Activated CD4-positive, alpha-beta T cell treated with anti-CD3 and anti-CD28 coated beads for 36 hours (primary cell): ENCODE results near the gene XIAP. TPM values are rescaled to one million over a fixed set of nuclear protein-coding genes. Genes with fewer than 3 reads are reported as not detected.

ENCODE experiments used
- ATAC-seq: fragments of 200-7000 bp; cut with Tn5 transposase; one replicate; pipeline ENCODE4 v1.10.0; 2021; ENCODE audit warnings: mild to moderate bottlenecking, moderate library complexity
- CTCF ChIA-PET: fragments of 350-600 bp; sonication (Branson Sonifier 250); formaldehyde crosslinking; loops from one replicate; lab custom pipeline; 2021; ENCODE audit warnings: antibody characterized with exemption; lab: Charles Lee
- POLR2A ChIA-PET: fragments of 350-600 bp; sonication (Branson Sonifier 250); formaldehyde crosslinking; loops from one replicate; lab custom pipeline; 2021; ENCODE audit warnings: antibody characterized with exemption, inconsistent platforms; lab: Charles Lee
- DNase-seq: peaks from one replicate; pipeline ENCODE4 v3.0.0-alpha.2; 2020
- H3K27ac Mint-ChIP-seq: one replicate; pipeline ENCODE4 v1.8.0; 2021; ENCODE audit warnings: mixed read lengths
- H3K27me3 Mint-ChIP-seq: one replicate; pipeline ENCODE4 v1.8.0; 2021; ENCODE audit warnings: mixed read lengths
- H3K36me3 Mint-ChIP-seq: one replicate; pipeline ENCODE4 v1.8.0; 2021; ENCODE audit warnings: low read depth, mixed read lengths
- H3K4me1 Mint-ChIP-seq: one replicate; pipeline ENCODE4 v1.8.0; 2021; ENCODE audit warnings: mixed read lengths
- H3K4me3 Mint-ChIP-seq: one replicate; pipeline ENCODE4 v1.8.0; 2021; ENCODE audit warnings: mild to moderate bottlenecking, moderate library complexity, mixed read lengths
- H3K9me3 Mint-ChIP-seq: one replicate; pipeline ENCODE4 v1.8.0; 2021; ENCODE audit warnings: low read depth, mixed read lengths
- intact Hi-C, 2 experiments: fragments of 100-400 bp; cut with DNase I in 1 of 2; cut with micrococcal nuclease in 1 of 2; formaldehyde crosslinking; loops; one replicate each; pipeline versions ENCODE4 v1.14.2 to v1.15.1; 2022 to 2024; cut with DNase I, micrococcal nuclease
- total RNA-seq, 2 experiments: library from RNA; stranded (reverse); gene quantifications; one replicate each; pipeline ENCODE4 v1.2.3, GENCODE V29; 2021

The XIAP gene
- total RNA-seq, 2 experiments from 2014 or later: 22.8 to 27.7 TPM

- H3K9me3 Mint-ChIP-seq: no peaks in the 10 kb centered on the region
- peaks cover 20% of the 10 kb centered on the region for H3K4me1 Mint-ChIP-seq
- ChIA-PET POLR2A (interaction anchor here (0.8 kb wide), 1 partner anchor 57 kb away, joined by 4 read pairs; no protein-coding TSS in a partner anchor), CTCF (interaction anchor here (0.7 kb wide), 1 partner anchor 256 kb away, joined by 3 read pairs; no protein-coding TSS in a partner anchor)
- no peak for ATAC-seq
- H3K36me3 Mint-ChIP-seq: peaks cover 12% of the 10 kb centered on the region
- intact Hi-C loops: loop anchor here (1.0 to 5.0 kb wide), 11 partner anchors 50 to 386 kb away; partner anchors contain the start of genes SH2D1A (in 1 of the 2) and XIAP (in 1 of the 2)
- H3K27me3 Mint-ChIP-seq: no peaks in the 10 kb centered on the region
- DNase-seq: no peak
- H3K4me3 Mint-ChIP-seq: peak overlapping the region; percentile 93
- peak overlapping the region; percentile 100 for H3K27ac Mint-ChIP-seq
Observed at GRCh38 chrX:123960956-123961267, 101.1 kb downstream of the XIAP start.

- POLR2A ChIA-PET: no interaction called here
- peak; percentile 78 for DNase-seq
- Mint-ChIP-seq H3K27ac (peak within 1 kb of the TSS; percentile 100), H3K27me3 (no peaks in the 10 kb centered on the region), H3K4me3 (peak within 1 kb of the TSS; percentile 93), H3K36me3 (peaks cover 13% of the 10 kb centered on the region), H3K9me3 (no peaks in the 10 kb centered on the region), H3K4me1 (peaks cover 22% of the 10 kb centered on the region)
- intact Hi-C loops: loop anchor here (1.0 to 5.0 kb wide), 11 partner anchors 15 to 386 kb away; partner anchors contain the start of gene SH2D1A (in 2 of the 2)
- CTCF ChIA-PET: interaction anchor here (1.8 kb wide), 1 partner anchor 15 kb away, joined by 8 read pairs; no protein-coding TSS in a partner anchor
- peak; percentile 37 for ATAC-seq
Observed at GRCh38 chrX:123961268-123962005, 101.6 kb downstream of the XIAP start, which contains the start of gene STAG2. TSS of gene STAG2 (plus strand) at chrX:123961706. CDS start at chrX:124022628, 60,922 bp downstream.

- ATAC-seq (peak; percentile 5), DNase-seq (no peak)
- Mint-ChIP-seq H3K27me3 (no peaks in the 10 kb centered on the region), H3K4me3 (peak overlapping the region; percentile 93), H3K4me1 (peaks cover 26% of the 10 kb centered on the region), H3K36me3 (peaks cover 15% of the 10 kb centered on the region), H3K27ac (peak overlapping the region; percentile 100), H3K9me3 (no peaks in the 10 kb centered on the region)
- POLR2A ChIA-PET: interaction anchor here (1.0 kb wide), 2 partner anchors 48 to 124 kb away, joined by 3 to 4 read pairs; no protein-coding TSS in a partner anchor
- intact Hi-C loops: loop anchor here (1.0 to 5.0 kb wide), 10 partner anchors 15 to 385 kb away; partner anchors contain the start of gene SH2D1A (in 2 of the 2)
- CTCF ChIA-PET: interaction anchor here (1.8 kb wide), 1 partner anchor 15 kb away, joined by 8 read pairs; no protein-coding TSS in a partner anchor
Observed at GRCh38 chrX:123962006-123962467, 102.2 kb downstream of the XIAP start.

GRCh38 chrX:123962794-123963373 lies 103.0 kb downstream of the XIAP start:
- H3K36me3 Mint-ChIP-seq: peaks cover 15% of the 10 kb centered on the region
- peak; percentile 91 for DNase-seq
- H3K4me3 Mint-ChIP-seq: peak overlapping the region; percentile 93
- ChIA-PET POLR2A (interaction anchor here (0.5 to 1.2 kb wide), 8 partner anchors 9 to 252 kb away, joined by 3 to 7 read pairs (median 4); no protein-coding TSS in a partner anchor), CTCF (interaction anchor here (0.7 to 1.8 kb wide), 2 partner anchors 14 to 56 kb away, joined by 3 to 8 read pairs; no protein-coding TSS in a partner anchor)
- intact Hi-C loops: loop anchor here (1.0 to 5.0 kb wide), 10 partner anchors 14 to 384 kb away; partner anchors contain the start of gene SH2D1A (in 2 of the 2)
- H3K27me3 Mint-ChIP-seq: no peaks in the 10 kb centered on the region
- no peaks in the 10 kb centered on the region for H3K9me3 Mint-ChIP-seq
- peak overlapping the region; percentile 100 for H3K27ac Mint-ChIP-seq
- peak; percentile 74 for ATAC-seq
- H3K4me1 Mint-ChIP-seq: peaks cover 27% of the 10 kb centered on the region

Other genes starting within 250 kb of the XIAP start
- gene THOC2, start 127.0 kb upstream of the XIAP start, total RNA-seq: 10 to 100 TPM; 80.7 to 85.4 TPM
- 100 to 1,000 TPM in 1 of 2 experiments, 10 to 100 TPM in 1; 91.1 to 104 TPM for gene STAG2, start 101.7 kb downstream of the XIAP start, total RNA-seq